Measurements from ENCODE around the gene MYMX. TPM values are rescaled to one million over a fixed set of nuclear protein-coding genes. Genes with fewer than 3 reads are reported as not detected.
A peak's percentile ranks its signal among the peaks of the same experiment; 100 is the strongest.

MYMX gene
- total and polyA plus RNA-seq, 2 of the 13 experiments (the other 11 are each of a cell fraction or from before 2014, with no cell fraction given): not detected

DNA sequence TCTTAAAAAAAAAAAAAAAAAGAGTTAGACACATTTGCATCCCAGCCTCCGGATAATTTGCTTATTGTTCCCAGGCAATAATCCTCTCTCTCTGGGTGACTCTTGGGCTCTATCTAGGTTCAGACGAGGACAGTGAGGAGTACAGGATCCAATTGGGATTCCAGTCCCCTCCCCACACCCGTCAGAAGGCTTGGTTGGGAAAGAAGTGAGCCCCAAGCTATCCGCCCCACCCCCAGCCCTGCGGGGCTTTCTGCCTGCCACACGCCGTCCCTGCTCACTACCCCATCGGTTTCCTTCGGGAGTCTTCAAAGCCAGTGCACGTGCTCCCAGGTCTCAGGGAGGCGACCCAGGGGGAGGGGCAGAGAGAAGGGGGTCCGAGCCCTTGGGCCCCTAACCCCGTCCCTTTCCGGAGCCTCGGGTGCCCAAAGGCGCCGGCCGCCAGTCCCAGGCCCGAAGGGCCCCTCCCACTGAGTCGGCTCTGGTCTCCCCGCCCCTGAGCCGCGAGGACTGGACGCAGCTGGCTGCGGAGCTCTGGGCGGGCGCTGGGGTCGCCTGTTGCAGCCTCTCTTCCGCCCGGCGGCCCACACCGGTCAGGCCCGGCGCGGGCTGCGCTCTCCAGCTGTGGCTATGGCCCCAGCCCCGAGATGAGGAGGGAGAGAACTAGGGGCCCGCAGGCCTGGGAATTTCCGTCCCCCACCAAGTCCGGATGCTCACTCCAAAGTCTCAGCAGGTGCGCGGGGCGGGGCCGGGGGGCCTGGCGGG, 2.5 kb downstream of the MYMX start (continued):
- TF ChIP-seq, protein P1, sequence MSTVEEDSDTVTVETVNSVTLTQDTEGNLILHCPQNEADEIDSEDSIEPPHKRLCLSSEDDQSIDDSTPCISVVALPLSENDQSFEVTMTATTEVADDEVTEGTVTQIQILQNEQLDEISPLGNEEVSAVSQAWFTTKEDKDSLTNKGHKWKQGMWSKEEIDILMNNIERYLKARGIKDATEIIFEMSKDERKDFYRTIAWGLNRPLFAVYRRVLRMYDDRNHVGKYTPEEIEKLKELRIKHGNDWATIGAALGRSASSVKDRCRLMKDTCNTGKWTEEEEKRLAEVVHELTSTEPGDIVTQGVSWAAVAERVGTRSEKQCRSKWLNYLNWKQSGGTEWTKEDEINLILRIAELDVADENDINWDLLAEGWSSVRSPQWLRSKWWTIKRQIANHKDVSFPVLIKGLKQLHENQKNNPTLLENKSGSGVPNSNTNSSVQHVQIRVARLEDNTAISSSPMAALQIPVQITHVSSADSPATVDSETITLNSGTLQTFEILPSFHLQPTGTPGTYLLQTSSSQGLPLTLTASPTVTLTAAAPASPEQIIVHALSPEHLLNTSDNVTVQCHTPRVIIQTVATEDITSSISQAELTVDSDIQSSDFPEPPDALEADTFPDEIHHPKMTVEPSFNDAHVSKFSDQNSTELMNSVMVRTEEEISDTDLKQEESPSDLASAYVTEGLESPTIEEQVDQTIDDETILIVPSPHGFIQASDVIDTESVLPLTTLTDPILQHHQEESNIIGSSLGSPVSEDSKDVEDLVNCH (CRISPR knock-in tag; IDR thresholded peaks at IDR 0.05): peak; percentile 36; the same call in 1 of the 2 replicates
- peak; percentile 57; the same call in 1 of the 2 replicates for TF ChIP-seq ARNTL (CRISPR knock-in tag; IDR thresholded peaks at IDR 0.05)
- no peak for TF ChIP-seq NR1H2 (CRISPR knock-in tag; IDR thresholded peaks at IDR 0.05; ENCODE audit: borderline replicate concordance, low read depth)
- TF ChIP-seq EEA1 (CRISPR knock-in tag; IDR thresholded peaks at IDR 0.05; ENCODE audit: borderline replicate concordance): no peak
- TF ChIP-seq, protein P2, sequence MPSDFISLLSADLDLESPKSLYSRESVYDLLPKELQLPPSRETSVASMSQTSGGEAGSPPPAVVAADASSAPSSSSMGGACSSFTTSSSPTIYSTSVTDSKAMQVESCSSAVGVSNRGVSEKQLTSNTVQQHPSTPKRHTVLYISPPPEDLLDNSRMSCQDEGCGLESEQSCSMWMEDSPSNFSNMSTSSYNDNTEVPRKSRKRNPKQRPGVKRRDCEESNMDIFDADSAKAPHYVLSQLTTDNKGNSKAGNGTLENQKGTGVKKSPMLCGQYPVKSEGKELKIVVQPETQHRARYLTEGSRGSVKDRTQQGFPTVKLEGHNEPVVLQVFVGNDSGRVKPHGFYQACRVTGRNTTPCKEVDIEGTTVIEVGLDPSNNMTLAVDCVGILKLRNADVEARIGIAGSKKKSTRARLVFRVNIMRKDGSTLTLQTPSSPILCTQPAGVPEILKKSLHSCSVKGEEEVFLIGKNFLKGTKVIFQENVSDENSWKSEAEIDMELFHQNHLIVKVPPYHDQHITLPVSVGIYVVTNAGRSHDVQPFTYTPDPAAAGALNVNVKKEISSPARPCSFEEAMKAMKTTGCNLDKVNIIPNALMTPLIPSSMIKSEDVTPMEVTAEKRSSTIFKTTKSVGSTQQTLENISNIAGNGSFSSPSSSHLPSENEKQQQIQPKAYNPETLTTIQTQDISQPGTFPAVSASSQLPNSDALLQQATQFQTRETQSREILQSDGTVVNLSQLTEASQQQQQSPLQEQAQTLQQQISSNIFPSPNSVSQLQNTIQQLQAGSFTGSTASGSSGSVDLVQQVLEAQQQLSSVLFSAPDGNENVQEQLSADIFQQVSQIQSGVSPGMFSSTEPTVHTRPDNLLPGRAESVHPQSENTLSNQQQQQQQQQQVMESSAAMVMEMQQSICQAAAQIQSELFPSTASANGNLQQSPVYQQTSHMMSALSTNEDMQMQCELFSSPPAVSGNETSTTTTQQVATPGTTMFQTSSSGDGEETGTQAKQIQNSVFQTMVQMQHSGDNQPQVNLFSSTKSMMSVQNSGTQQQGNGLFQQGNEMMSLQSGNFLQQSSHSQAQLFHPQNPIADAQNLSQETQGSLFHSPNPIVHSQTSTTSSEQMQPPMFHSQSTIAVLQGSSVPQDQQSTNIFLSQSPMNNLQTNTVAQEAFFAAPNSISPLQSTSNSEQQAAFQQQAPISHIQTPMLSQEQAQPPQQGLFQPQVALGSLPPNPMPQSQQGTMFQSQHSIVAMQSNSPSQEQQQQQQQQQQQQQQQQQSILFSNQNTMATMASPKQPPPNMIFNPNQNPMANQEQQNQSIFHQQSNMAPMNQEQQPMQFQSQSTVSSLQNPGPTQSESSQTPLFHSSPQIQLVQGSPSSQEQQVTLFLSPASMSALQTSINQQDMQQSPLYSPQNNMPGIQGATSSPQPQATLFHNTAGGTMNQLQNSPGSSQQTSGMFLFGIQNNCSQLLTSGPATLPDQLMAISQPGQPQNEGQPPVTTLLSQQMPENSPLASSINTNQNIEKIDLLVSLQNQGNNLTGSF (CRISPR knock-in tag; IDR thresholded peaks at IDR 0.05): peak; percentile 84; the same call in 1 of the 2 replicates
- TF ChIP-seq, protein P3, sequence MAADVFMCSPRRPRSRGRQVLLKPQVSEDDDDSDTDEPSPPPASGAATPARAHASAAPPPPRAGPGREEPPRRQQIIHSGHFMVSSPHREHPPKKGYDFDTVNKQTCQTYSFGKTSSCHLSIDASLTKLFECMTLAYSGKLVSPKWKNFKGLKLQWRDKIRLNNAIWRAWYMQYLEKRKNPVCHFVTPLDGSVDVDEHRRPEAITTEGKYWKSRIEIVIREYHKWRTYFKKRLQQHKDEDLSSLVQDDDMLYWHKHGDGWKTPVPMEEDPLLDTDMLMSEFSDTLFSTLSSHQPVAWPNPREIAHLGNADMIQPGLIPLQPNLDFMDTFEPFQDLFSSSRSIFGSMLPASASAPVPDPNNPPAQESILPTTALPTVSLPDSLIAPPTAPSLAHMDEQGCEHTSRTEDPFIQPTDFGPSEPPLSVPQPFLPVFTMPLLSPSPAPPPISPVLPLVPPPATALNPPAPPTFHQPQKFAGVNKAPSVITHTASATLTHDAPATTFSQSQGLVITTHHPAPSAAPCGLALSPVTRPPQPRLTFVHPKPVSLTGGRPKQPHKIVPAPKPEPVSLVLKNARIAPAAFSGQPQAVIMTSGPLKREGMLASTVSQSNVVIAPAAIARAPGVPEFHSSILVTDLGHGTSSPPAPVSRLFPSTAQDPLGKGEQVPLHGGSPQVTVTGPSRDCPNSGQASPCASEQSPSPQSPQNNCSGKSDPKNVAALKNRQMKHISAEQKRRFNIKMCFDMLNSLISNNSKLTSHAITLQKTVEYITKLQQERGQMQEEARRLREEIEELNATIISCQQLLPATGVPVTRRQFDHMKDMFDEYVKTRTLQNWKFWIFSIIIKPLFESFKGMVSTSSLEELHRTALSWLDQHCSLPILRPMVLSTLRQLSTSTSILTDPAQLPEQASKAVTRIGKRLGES (CRISPR knock-in tag; IDR thresholded peaks at IDR 0.05; ENCODE audit: borderline replicate concordance): peak; percentile 46; the same call in 1 of the 2 replicates
- peak; percentile 76; the same call in 1 of the 2 replicates for TF ChIP-seq ZNF136 (CRISPR knock-in tag; IDR thresholded peaks at IDR 0.05; ENCODE audit: low read depth)
- TF ChIP-seq NONO (IDR thresholded peaks at IDR 0.05): no peak
- peak; percentile 55; the same call in 1 of the 2 replicates for TF ChIP-seq NONO (CRISPR knock-in tag; conservative IDR thresholded peaks at IDR 0.05)
- TF ChIP-seq ZNF768 (CRISPR knock-in tag; IDR thresholded peaks at IDR 0.05): peak; percentile 71; the same call in 1 of the 2 replicates
- TF ChIP-seq, protein P4, sequence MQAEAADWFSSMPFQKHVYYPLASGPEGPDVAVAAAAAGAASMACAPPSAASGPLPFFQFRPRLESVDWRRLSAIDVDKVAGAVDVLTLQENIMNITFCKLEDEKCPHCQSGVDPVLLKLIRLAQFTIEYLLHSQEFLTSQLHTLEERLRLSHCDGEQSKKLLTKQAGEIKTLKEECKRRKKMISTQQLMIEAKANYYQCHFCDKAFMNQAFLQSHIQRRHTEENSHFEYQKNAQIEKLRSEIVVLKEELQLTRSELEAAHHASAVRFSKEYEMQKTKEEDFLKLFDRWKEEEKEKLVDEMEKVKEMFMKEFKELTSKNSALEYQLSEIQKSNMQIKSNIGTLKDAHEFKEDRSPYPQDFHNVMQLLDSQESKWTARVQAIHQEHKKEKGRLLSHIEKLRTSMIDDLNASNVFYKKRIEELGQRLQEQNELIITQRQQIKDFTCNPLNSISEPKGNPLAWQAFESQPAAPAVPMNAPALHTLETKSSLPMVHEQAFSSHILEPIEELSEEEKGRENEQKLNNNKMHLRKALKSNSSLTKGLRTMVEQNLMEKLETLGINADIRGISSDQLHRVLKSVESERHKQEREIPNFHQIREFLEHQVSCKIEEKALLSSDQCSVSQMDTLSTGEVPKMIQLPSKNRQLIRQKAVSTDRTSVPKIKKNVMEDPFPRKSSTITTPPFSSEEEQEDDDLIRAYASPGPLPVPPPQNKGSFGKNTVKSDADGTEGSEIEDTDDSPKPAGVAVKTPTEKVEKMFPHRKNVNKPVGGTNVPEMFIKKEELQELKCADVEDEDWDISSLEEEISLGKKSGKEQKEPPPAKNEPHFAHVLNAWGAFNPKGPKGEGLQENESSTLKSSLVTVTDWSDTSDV (CRISPR knock-in tag; IDR thresholded peaks at IDR 0.05): peak; percentile 91; the same call in 1 of the 2 replicates
- peak; percentile 83; the same call in 1 of the 2 replicates for TF ChIP-seq ZBTB42 (CRISPR knock-in tag; IDR thresholded peaks at IDR 0.05)
- TF ChIP-seq CENPX (CRISPR knock-in tag; IDR thresholded peaks at IDR 0.05): no peak
- no peak for TF ChIP-seq POLR2A (IDR thresholded peaks at IDR 0.05; ENCODE audit: insufficient read depth in 1 of 2, low read depth in 2 of 2, low read length in 2 of 2)
